HepG2 (cell line): ENCODE data around the gene HOXA4. TPM values are rescaled to one million over a fixed set of nuclear protein-coding genes. Genes with fewer than 3 reads are reported as not detected.

ENCODE experiments used
- ATAC-seq: fragments of 200-7000 bp; cut with Tn5 transposase; 3 replicates; pipeline ENCODE4 v1.9.1; 2020; ENCODE audit warnings: mild to moderate bottlenecking, moderate library complexity
- BruUV-seq: library from RNA; stranded (reverse); fragments of 400-500 nt; replicated peaks from 2 replicates; lab custom pipeline; 2021; lab: Mats Ljungman, UMichigan
- CTCF ChIA-PET: fragments of 300-600 bp; formaldehyde crosslinking; extraction: SDS; loops from one replicate; lab custom pipeline; 2021; ENCODE audit warnings: low total read pairs, inconsistent platforms, low intra/inter-chr PET ratio; lab: Yijun Ruan, JAX
- POLR2A ChIA-PET: fragments of 350-600 bp; sonication (Branson Sonifier 250); formaldehyde crosslinking; loops from one replicate; lab custom pipeline; 2020; ENCODE audit warnings: antibody characterized with exemption, inconsistent platforms; lab: Yijun Ruan, JAX
- DNase-seq: peaks from one replicate; pipeline ENCODE4 v3.0.0-alpha.2; 2015; ENCODE audit warnings: low spot score
- FAIRE-seq: peaks from 3 replicates; lab custom pipeline; 2011; peaks lifted over from hg19 to GRCh38; lab: Jason Lieb, UNC
- H2AFZ ChIP-seq: one replicate; pipeline ENCODE4 v1.6.1; 2011; ENCODE audit warnings: low read length, inconsistent platforms
- H3K27ac ChIP-seq: fragments of 300-600 bp; 3 replicates; pipeline ENCODE4 v1.8.0; 2011; ENCODE audit warnings: mixed run types, mild to moderate bottlenecking, mixed read lengths, low read length, inconsistent platforms; ENCODE audit not compliant: insufficient read depth; ENCODE audit errors: extremely low read length
- H3K27me3 ChIP-seq, 2 experiments: fragments of 200-600 bp in 1 of 2; 2 replicates in 1 of 2; 3 replicates in 1 of 2; pipeline versions ENCODE4 v1.6.0 to v1.8.0; 2011; ENCODE audit warnings: low read length in 2 of 2, mild to moderate bottlenecking in 2 of 2, moderate library complexity in 2 of 2, inconsistent platforms in 1 of 2; ENCODE audit not compliant: insufficient read depth in 2 of 2, control insufficient read depth in 1 of 2
- H3K36me3 ChIP-seq, 2 experiments: fragments of 200-600 bp in 1 of 2; replicated peaks in 1 of 2; 2 replicates in 1 of 2; 3 replicates in 1 of 2; pipeline versions ENCODE4 v1.5.1 to v1.8.0; 2011; ENCODE audit warnings: low read length in 2 of 2, inconsistent platforms in 1 of 2; ENCODE audit not compliant: insufficient read depth in 2 of 2, control insufficient read depth in 1 of 2
- H3K4me1 ChIP-seq: 2 replicates; pipeline ENCODE4 v1.5.1; 2012; ENCODE audit warnings: low read length, inconsistent platforms; ENCODE audit not compliant: insufficient read depth
- H3K4me2 ChIP-seq: 2 replicates; pipeline ENCODE4 v1.6.0; 2011; ENCODE audit warnings: low read depth, low read length, inconsistent platforms
- H3K4me3 ChIP-seq, 3 experiments: fragments of 200-600 bp in 1 of 3; sonication (generic), shearing (Covaris generic) in 1 of 3; replicated peaks in 1 of 3; 2 replicates each; pipeline ENCODE4 v1.5.1; 2011 to 2016; ENCODE audit warnings: low read length in 3 of 3, inconsistent platforms in 2 of 3, low read depth in 2 of 3, mild to moderate bottlenecking in 2 of 3, control low read depth in 1 of 3, mixed read lengths in 1 of 3; ENCODE audit not compliant: insufficient read depth in 1 of 3
- H3K79me2 ChIP-seq: one replicate; pipeline ENCODE4 v1.6.1; 2011; ENCODE audit warnings: low read length, inconsistent platforms; ENCODE audit not compliant: insufficient read depth
- H3K9ac ChIP-seq: 2 replicates; pipeline ENCODE4 v1.6.0; 2011; ENCODE audit warnings: mild to moderate bottlenecking, low read depth, low read length, inconsistent platforms; ENCODE audit not compliant: insufficient read depth
- H3K9me3 ChIP-seq: 2 replicates; pipeline ENCODE4 v1.5.1; 2012; ENCODE audit warnings: mild to moderate bottlenecking, low read length
- H4K20me1 ChIP-seq: 2 replicates; pipeline ENCODE4 v1.6.0; 2011; ENCODE audit warnings: inconsistent platforms, mild to moderate bottlenecking, low read length, moderate library complexity; ENCODE audit not compliant: insufficient read depth
- CENPX ChIP-seq: sonication (generic); formaldehyde crosslinking; IDR thresholded peaks from 2 replicates; pipeline ENCODE4 v1.9.0; 2021; ENCODE audit warnings: mild to moderate bottlenecking, missing genetic modification reagents, moderate library complexity
- HNRNPUL1 ChIP-seq: fragments of 200-400 bp; formaldehyde crosslinking; IDR thresholded peaks from 2 replicates; pipeline ENCODE4 v1.6.1; 2017; ENCODE audit warnings: low read depth, mild to moderate bottlenecking, low read length, moderate library complexity
- HOXA7 ChIP-seq: sonication (generic); formaldehyde crosslinking; IDR thresholded peaks from 2 replicates; pipeline ENCODE4 v1.8.1; 2022; ENCODE audit warnings: mild to moderate bottlenecking, missing genetic modification reagents, moderate library complexity
- KLF13 ChIP-seq: sonication (generic); formaldehyde crosslinking; IDR thresholded peaks from 2 replicates; pipeline ENCODE4 v1.4.0; 2020; ENCODE audit warnings: mild to moderate bottlenecking, missing genetic modification reagents
- LRRFIP1 ChIP-seq: sonication (generic); formaldehyde crosslinking; conservative IDR thresholded peaks from 2 replicates; pipeline ENCODE4 v1.4.0; 2020; ENCODE audit warnings: missing genetic modification reagents
- RERE ChIP-seq: IDR thresholded peaks from 2 replicates; pipeline ENCODE4 v1.6.1; 2016; ENCODE audit warnings: low read depth, missing genetic modification reagents, missing compliant biosample characterization
- SOX13 ChIP-seq, 3 experiments: fragments of 450-650 bp in 1 of 3; sonication (generic) in 1 of 3; formaldehyde crosslinking in 1 of 3; IDR thresholded peaks in 2 of 3; conservative IDR thresholded peaks in 1 of 3; 2 replicates each; pipeline versions ENCODE4 v1.5.0 to v1.6.1; 2016 to 2020; ENCODE audit warnings: antibody characterized with exemption in 1 of 3, mild to moderate bottlenecking in 1 of 3, missing compliant biosample characterization in 1 of 3, missing genetic modification reagents in 1 of 3, moderate library complexity in 1 of 3
- ZNF207 ChIP-seq: fragments of 450-650 bp; IDR thresholded peaks from 2 replicates; pipeline ENCODE4 v1.6.1; 2016; ENCODE audit warnings: antibody characterized with exemption, borderline replicate concordance
- ZNF343 ChIP-seq: sonication (generic); formaldehyde crosslinking; IDR thresholded peaks from 2 replicates; pipeline ENCODE4 v1.4.0; 2020; ENCODE audit warnings: mild to moderate bottlenecking, missing genetic modification reagents
- ZNF350 ChIP-seq: sonication (generic); formaldehyde crosslinking; IDR thresholded peaks from 2 replicates; pipeline ENCODE4 v1.4.0; 2020; ENCODE audit warnings: mild to moderate bottlenecking, low read depth, missing genetic modification reagents, borderline replicate concordance
- ZNF484 ChIP-seq: sonication (generic); formaldehyde crosslinking; IDR thresholded peaks from 2 replicates; pipeline ENCODE4 v1.5.1; 2020; ENCODE audit warnings: mild to moderate bottlenecking, low read depth, missing genetic modification reagents, borderline replicate concordance
- WGBS: methylation state at CpG from one replicate; pipeline ENCODE4 v1.1.6; 2017; ENCODE audit warnings: low lambda C conversion rate; 5-methylcytosine and 5-hydroxymethylcytosine counted together
- in situ Hi-C: cut with HindIII; loops from 2 replicates; pipeline ENCODE4 v1.10.0; 2017; ENCODE audit warnings: low pct_unique_long_range_greater_than_20kb; ENCODE audit not compliant: extremely low pct_ligation_motif_present
- intact Hi-C: fragments of 100-400 bp; cut with micrococcal nuclease; formaldehyde crosslinking; loops from one replicate; pipeline ENCODE4 v1.10.0; 2022; ENCODE audit not compliant: unreplicated experiment
- polyA plus RNA-seq, 8 experiments: library from polyadenylated mRNA; depleted of rRNA in 3 of 8; stranded (reverse) in 7 of 8; unstranded in 1 of 8; fragments of >200 nt; fragmentation: Illumina TruSeq in 4 of 8; extraction: Trizol in 4 of 8; gene quantifications; 2 replicates each; pipeline versions ENCODE4 v1.2.1 to v1.2.3, GENCODE V29; 2011 to 2016; ENCODE audit warnings: low read depth in 4 of 8, missing spikeins in 1 of 8, mixed read lengths in 1 of 8; ENCODE audit not compliant: insufficient read depth in 1 of 8
- total RNA-seq, 5 experiments: library from RNA; depleted of rRNA; stranded (reverse); fragments of >200 nt; fragmentation: Illumina TruSeq; extraction: Trizol; gene quantifications; 2 replicates each; pipeline ENCODE4 v1.2.3, GENCODE V29; 2016; ENCODE audit warnings: low read depth in 1 of 5

The HOXA4 gene
- total and polyA plus RNA-seq, 2 of the 13 experiments (the other 11 are each of a cell fraction or from before 2014, with no cell fraction given), result 2.4 to 5.4 TPM

- no peak for FAIRE-seq
Measured at GRCh38 chr7:27116962-27117886, 13.3 kb downstream of the HOXA4 start.

More at GRCh38 chr7:27116962-27117886, 13.3 kb downstream of the HOXA4 start:
- intact Hi-C loops (no loop called here), in situ Hi-C loops (no loop called here)
- Histone ChIP-seq H3K36me3 (peaks cover 0 to 6% of the 10 kb centered on the region in 2 experiments; a peak in 2 of 5 replicates), H3K9me3 (no peaks in the 10 kb centered on the region), H3K4me3 (no peak overlapping the region), H3K9ac (no peak overlapping the region), H4K20me1 (peaks cover 18% of the 10 kb centered on the region), H2AFZ (no peak overlapping the region), H3K27me3 (no peaks in the 10 kb centered on the region; a peak in 1 of 5 replicates), H3K27ac (no peak overlapping the region), H3K4me2 (no peak overlapping the region), H3K4me1 (peaks cover 36% of the 10 kb centered on the region), H3K79me2 (peaks cover 51% of the 10 kb centered on the region)
- no peak for ATAC-seq
- BruUV-seq, result no TSS peak
- TF ChIP-seq HNRNPUL1, result no peak
- no peak for TF ChIP-seq CENPX (CRISPR knock-in tag)
- TF ChIP-seq HOXA7 (CRISPR knock-in tag), result no peak
- no peak for TF ChIP-seq ZNF207
- no peak for TF ChIP-seq RERE (CRISPR knock-in tag)
- no peak for TF ChIP-seq ZNF343 (CRISPR knock-in tag)
- no peak for TF ChIP-seq ZNF484 (CRISPR knock-in tag)
- no peak for TF ChIP-seq SOX13 (IDR thresholded peaks at IDR 0.05)
- TF ChIP-seq SOX13 (CRISPR knock-in tag; conservative IDR thresholded peaks at IDR 0.05 in 1 of 2, IDR thresholded peaks at IDR 0.05 in 1 of 2), result no peak
- TF ChIP-seq KLF13 (CRISPR knock-in tag), result no peak
- TF ChIP-seq ZNF350 (CRISPR knock-in tag), result no peak
- no peak for TF ChIP-seq LRRFIP1 (CRISPR knock-in tag)
- 95% methylated on average over 9 of the region's 12 CpGs for WGBS
- ChIA-PET CTCF (no interaction called here), POLR2A (interaction anchor here (1.2 to 1.6 kb wide), 2 partner anchors 14 to 253 kb away, joined by 5 read pairs; partner anchors contain the start of genes HOXA4 and SKAP2)
- DNase-seq, result no peak
